ENCODE results near the gene C10orf67. TPM values are rescaled to one million over a fixed set of nuclear protein-coding genes. Genes with fewer than 3 reads are reported as not detected.
A peak's percentile ranks its signal among the peaks of the same experiment; 100 is the strongest.
"Not testable (repeated sequence)": the region's sequence is repeated elsewhere in the genome, so short reads cannot be mapped to it uniquely, and the experiment has no call there.

The C10orf67 gene
- total and polyA plus RNA-seq, 2 experiments from 2014 or later, result under 0.01 to 1.1 TPM

GRCh38 chr10:23370106-23370505 lies 25.5 kb upstream of the C10orf67 start:
- Histone ChIP-seq H3K36me3 (ENCODE audit: low read depth) (no peaks in the 10 kb centered on the region), H3F3A (ENCODE audit: insufficient read depth) (no peaks in the 10 kb centered on the region), H3K4me1 (ENCODE audit: insufficient read depth) (no peaks in the 10 kb centered on the region), H3K9ac (no peak overlapping the region), H3K9me3 (ENCODE audit: low read depth) (no peaks in the 10 kb centered on the region), H3K79me2 (ENCODE audit: insufficient read depth) (no peaks in the 10 kb centered on the region), H3K9me2 (ENCODE audit: insufficient read depth) (no peaks in the 10 kb centered on the region), H3K27ac (no peak overlapping the region), H3K4me3 (no peak overlapping the region), H4K20me1 (ENCODE audit: insufficient read depth) (no peaks in the 10 kb centered on the region), H3K27me3 (replicated peaks; ENCODE audit: insufficient read depth) (no peaks in the 10 kb centered on the region), H3K4me2 (ENCODE audit: unreplicated experiment) (no peak overlapping the region), H2AFZ (no peak overlapping the region)
- in situ Hi-C loops (cut with MboI), result no loop called here
- peak; percentile 28 for DNase-seq
- no peak for TF ChIP-seq EZH2phosphoT487 (IDR thresholded peaks at IDR 0.05; ENCODE audit: insufficient read depth, low read depth)
- no peak for TF ChIP-seq EZH2 (IDR thresholded peaks at IDR 0.05; ENCODE audit: insufficient read depth, poor library complexity, severe bottlenecking)
- WGBS, 2 experiments (ENCODE audit: low coverage in 1 of 2, low lambda C conversion rate in 2 of 2, missing lambda C conversion rate in 2 of 2), result 43 to 46% methylated on average over 3 of the region's 3 CpGs

DNA sequence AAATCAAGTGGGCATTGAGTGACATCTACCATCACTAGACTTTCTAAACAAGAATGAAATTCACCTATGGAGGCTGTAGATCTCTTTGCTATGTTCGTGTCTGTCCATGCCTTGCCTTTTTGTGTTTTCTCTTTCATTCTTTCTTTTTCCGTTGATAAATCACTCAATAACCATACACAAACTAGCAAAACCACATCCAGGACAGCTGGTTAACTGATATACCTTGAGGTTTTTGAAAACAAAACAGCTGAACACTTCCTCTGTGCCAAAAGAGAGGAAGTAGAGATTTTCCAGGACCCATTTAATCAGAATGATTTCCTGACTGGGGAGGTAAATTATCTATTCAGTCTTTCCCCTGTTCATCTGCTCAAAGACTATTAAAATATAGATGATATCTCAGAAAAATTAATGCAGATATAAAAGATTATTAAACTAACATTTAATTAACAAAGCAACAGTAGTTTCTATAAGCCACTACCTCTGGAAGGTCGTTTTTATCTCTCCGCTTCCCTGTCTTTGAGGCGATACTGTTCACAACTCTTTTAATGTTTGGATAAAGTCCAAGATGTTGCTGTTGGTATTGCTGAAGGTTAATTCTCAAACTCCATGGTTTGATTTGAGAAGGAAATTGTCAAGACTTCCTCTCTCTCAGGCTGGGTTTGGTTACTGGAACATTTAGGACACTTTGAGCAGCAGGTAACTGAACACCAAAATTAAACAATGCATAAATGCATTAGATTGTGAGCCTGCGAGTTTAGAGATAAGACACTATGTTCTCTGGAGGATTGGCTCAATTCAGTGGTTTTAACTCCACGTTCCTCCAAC lies 24.4 kb upstream of the C10orf67 start:
- Histone ChIP-seq H3K9me3 (ENCODE audit: low read depth) (no peaks in the 10 kb centered on the region), H3K36me3 (ENCODE audit: low read depth) (no peaks in the 10 kb centered on the region), H3K4me3 (no peak overlapping the region), H3K9ac (no peak overlapping the region), H4K20me1 (ENCODE audit: insufficient read depth) (no peaks in the 10 kb centered on the region), H3K27me3 (replicated peaks; ENCODE audit: insufficient read depth) (no peaks in the 10 kb centered on the region), H3K79me2 (ENCODE audit: insufficient read depth) (no peaks in the 10 kb centered on the region), H3K27ac (no peak overlapping the region), H3K9me2 (ENCODE audit: insufficient read depth) (no peaks in the 10 kb centered on the region), H3K4me1 (ENCODE audit: insufficient read depth) (no peaks in the 10 kb centered on the region), H3K4me2 (ENCODE audit: unreplicated experiment) (no peak overlapping the region), H2AFZ (no peak overlapping the region), H3F3A (ENCODE audit: insufficient read depth) (no peaks in the 10 kb centered on the region)
- no peak for DNase-seq
- 79 to 80% methylated on average over 7 of the region's 7 CpGs for WGBS, 2 experiments (ENCODE audit: low coverage in 1 of 2, low lambda C conversion rate in 2 of 2, missing lambda C conversion rate in 2 of 2)
- in situ Hi-C loops (cut with MboI), result no loop called here
- no peak for TF ChIP-seq EZH2phosphoT487 (IDR thresholded peaks at IDR 0.05; ENCODE audit: insufficient read depth, low read depth)
- no peak for TF ChIP-seq EZH2 (IDR thresholded peaks at IDR 0.05; ENCODE audit: insufficient read depth, poor library complexity, severe bottlenecking)

DNA sequence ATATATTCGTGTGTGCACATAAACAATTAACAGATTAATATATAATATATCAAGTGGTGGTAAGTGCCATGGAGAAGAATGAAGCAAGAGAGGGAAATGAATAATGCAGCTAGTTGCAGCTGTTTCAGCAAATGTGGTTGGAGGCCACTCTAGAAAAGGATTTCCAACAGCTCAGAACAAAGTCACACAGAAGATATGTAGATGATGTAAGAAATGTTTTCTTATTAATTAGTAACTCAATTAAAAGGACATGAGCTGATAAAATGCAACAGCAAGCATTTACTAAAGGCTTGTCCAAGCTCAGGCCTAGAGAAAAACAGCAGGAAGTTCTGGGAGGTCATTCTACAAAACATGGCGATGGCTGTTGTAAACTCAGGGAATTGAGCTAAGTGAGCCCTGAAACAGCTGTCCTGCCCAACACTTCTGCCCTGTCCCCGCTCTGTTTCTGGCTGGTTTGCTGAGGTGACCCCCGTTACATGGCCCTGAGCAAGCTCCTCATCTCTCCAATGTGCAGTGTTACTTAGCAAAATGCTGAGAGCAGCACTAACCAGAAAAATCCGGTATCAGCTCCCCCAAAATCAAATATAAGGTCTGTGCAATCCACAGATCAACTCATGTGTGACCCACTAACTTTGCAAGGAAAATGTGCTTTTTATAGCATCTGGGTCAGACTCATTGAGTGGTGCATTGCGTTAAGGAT lies 23.4 kb upstream of the C10orf67 start:
- Histone ChIP-seq H3F3A (ENCODE audit: insufficient read depth) (no peaks in the 10 kb centered on the region), H3K79me2 (ENCODE audit: insufficient read depth) (no peaks in the 10 kb centered on the region), H3K9me2 (ENCODE audit: insufficient read depth) (no peaks in the 10 kb centered on the region), H3K27ac (no peak overlapping the region), H3K4me1 (ENCODE audit: insufficient read depth) (no peaks in the 10 kb centered on the region), H3K27me3 (replicated peaks; ENCODE audit: insufficient read depth) (no peaks in the 10 kb centered on the region; the same call in 1 of the 2 replicates), H3K36me3 (ENCODE audit: low read depth) (no peaks in the 10 kb centered on the region), H4K20me1 (ENCODE audit: insufficient read depth) (no peaks in the 10 kb centered on the region), H3K4me2 (ENCODE audit: unreplicated experiment) (no peak overlapping the region), H3K9me3 (ENCODE audit: low read depth) (no peaks in the 10 kb centered on the region), H3K9ac (no peak overlapping the region), H2AFZ (no peak overlapping the region), H3K4me3 (no peak overlapping the region)
- TF ChIP-seq EZH2 (IDR thresholded peaks at IDR 0.05; ENCODE audit: insufficient read depth, poor library complexity, severe bottlenecking), result no peak
- TF ChIP-seq EZH2phosphoT487 (IDR thresholded peaks at IDR 0.05; ENCODE audit: insufficient read depth, low read depth), result no peak
- in situ Hi-C loops (cut with MboI), result no loop called here
- WGBS, 2 experiments (ENCODE audit: low coverage in 1 of 2, low lambda C conversion rate in 2 of 2, missing lambda C conversion rate in 2 of 2), result 76 to 79% methylated on average over 6 of the region's 6 CpGs
- DNase-seq, result no peak

GRCh38 chr10:23365417-23366030 lies 20.9 kb upstream of the C10orf67 start:
- peak; percentile 68 for DNase-seq
- H4K20me1 ChIP-seq (ENCODE audit: insufficient read depth); in situ Hi-C loops (cut with MboI): not testable (repeated sequence)

More at GRCh38 chr10:23365417-23366030, 20.9 kb upstream of the C10orf67 start:
- 50 to 55% methylated on average over 4 of the region's 4 CpGs for WGBS, 2 experiments (ENCODE audit: low coverage in 1 of 2, low lambda C conversion rate in 2 of 2, missing lambda C conversion rate in 2 of 2)
- H2AFZ ChIP-seq; H3K9ac ChIP-seq; H3K27ac ChIP-seq; H3K9me3 ChIP-seq (ENCODE audit: low read depth); H3K36me3 ChIP-seq (ENCODE audit: low read depth); H3K79me2 ChIP-seq (ENCODE audit: insufficient read depth); H3K4me3 ChIP-seq; H3K27me3 ChIP-seq (replicated peaks; ENCODE audit: insufficient read depth); H3K4me2 ChIP-seq (ENCODE audit: unreplicated experiment); H3F3A ChIP-seq (ENCODE audit: insufficient read depth); H3K4me1 ChIP-seq (ENCODE audit: insufficient read depth); H3K9me2 ChIP-seq (ENCODE audit: insufficient read depth): not testable (repeated sequence)
